PFSK-1 (cell line): ENCODE measurements around the gene ADGRF3.

Source experiments
- FOXP2 ChIP-seq: optimal IDR thresholded peaks from 2 replicates; pipeline ENCODE3; 2011; ENCODE audit warnings: borderline replicate concordance, control low read depth, inconsistent platforms; ENCODE audit not compliant: insufficient read depth; ENCODE audit errors: extremely low read length, extremely low read depth
- POLR2AphosphoS5 ChIP-seq: IDR thresholded peaks from 2 replicates; pipeline ENCODE4 v1.6.1; 2012; ENCODE audit warnings: low read depth, mild to moderate bottlenecking, control low read depth, low read length, moderate library complexity
- SIN3A ChIP-seq: IDR thresholded peaks from 2 replicates; pipeline ENCODE4 v1.6.1; 2012; ENCODE audit warnings: mild to moderate bottlenecking, low read length, moderate library complexity, borderline replicate concordance; ENCODE audit not compliant: insufficient read depth
- TAF1 ChIP-seq: IDR thresholded peaks from 2 replicates; pipeline ENCODE4 v1.6.1; 2012; ENCODE audit warnings: low read length, control low read depth, borderline replicate concordance; ENCODE audit not compliant: insufficient read depth
- TF ChIP-seq, protein P1 (sequence below), 2 experiments: IDR thresholded peaks; 2 replicates each; pipeline versions ENCODE4 v1.6.1 to v1.8.0; 2011 to 2012; ENCODE audit warnings: low read depth in 2 of 2, low read length in 2 of 2, control low read depth in 1 of 2, inconsistent platforms in 1 of 2, mild to moderate bottlenecking in 1 of 2, moderate library complexity in 1 of 2; ENCODE audit not compliant: insufficient read depth in 1 of 2

DNA sequence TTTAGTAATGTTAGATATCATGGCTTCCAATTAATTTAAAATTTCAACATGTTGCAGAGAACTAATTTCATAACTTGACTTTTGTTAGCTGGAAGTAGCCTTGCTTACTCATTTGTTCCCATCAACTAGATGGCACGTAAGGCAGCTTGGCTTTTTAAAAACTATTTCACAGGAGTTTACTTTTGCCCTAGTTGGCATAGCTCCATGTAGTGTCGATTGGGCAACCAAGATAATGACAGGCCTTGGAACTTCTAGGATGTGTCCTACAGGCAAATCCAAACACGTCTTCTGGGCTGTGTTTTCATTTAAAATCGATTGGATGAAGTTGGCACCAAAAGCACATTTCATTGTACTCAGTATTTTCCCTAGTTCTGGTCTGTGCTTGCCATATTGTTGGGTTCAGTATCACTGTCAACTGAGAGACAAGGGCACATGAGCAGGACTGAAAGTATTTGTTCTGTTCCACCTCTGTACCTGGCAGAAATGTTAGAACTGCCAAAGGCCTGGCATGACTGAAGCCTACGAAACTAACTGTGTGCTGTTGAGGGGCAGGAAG lies 72.5 kb downstream of the ADGRF3 start:
- no peak for TF ChIP-seq TAF1
- TF ChIP-seq, protein P1, sequence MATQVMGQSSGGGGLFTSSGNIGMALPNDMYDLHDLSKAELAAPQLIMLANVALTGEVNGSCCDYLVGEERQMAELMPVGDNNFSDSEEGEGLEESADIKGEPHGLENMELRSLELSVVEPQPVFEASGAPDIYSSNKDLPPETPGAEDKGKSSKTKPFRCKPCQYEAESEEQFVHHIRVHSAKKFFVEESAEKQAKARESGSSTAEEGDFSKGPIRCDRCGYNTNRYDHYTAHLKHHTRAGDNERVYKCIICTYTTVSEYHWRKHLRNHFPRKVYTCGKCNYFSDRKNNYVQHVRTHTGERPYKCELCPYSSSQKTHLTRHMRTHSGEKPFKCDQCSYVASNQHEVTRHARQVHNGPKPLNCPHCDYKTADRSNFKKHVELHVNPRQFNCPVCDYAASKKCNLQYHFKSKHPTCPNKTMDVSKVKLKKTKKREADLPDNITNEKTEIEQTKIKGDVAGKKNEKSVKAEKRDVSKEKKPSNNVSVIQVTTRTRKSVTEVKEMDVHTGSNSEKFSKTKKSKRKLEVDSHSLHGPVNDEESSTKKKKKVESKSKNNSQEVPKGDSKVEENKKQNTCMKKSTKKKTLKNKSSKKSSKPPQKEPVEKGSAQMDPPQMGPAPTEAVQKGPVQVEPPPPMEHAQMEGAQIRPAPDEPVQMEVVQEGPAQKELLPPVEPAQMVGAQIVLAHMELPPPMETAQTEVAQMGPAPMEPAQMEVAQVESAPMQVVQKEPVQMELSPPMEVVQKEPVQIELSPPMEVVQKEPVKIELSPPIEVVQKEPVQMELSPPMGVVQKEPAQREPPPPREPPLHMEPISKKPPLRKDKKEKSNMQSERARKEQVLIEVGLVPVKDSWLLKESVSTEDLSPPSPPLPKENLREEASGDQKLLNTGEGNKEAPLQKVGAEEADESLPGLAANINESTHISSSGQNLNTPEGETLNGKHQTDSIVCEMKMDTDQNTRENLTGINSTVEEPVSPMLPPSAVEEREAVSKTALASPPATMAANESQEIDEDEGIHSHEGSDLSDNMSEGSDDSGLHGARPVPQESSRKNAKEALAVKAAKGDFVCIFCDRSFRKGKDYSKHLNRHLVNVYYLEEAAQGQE (IDR thresholded peaks at IDR 0.05; ENCODE audit: insufficient read depth in 1 of 2, low read depth in 2 of 2, low read length in 2 of 2): no peak
- TF ChIP-seq POLR2AphosphoS5: no peak
- TF ChIP-seq FOXP2: no peak
- TF ChIP-seq SIN3A: no peak
